ENCODE results near the gene CDH11.

DNA sequence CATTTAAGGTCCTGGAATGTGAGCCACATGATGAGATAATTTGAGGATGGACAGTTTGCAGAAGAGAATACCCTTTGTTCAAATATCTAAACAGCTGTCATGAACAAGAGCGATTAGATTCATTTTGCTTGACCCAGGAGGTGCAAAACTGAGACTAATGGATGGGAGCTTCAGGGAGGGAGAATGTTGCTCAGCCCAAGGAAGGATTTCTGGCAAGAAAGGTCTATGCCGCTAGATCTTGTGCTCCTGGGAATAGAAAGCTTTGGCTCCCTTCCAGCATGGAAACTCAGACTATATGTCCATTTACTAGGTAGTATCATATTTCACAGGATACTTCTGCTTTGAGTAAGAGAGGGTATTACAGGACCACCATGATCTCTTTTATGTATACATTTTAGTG, 14.8 kb upstream of the CDH11 start:
- TF ChIP-seq, protein P1, sequence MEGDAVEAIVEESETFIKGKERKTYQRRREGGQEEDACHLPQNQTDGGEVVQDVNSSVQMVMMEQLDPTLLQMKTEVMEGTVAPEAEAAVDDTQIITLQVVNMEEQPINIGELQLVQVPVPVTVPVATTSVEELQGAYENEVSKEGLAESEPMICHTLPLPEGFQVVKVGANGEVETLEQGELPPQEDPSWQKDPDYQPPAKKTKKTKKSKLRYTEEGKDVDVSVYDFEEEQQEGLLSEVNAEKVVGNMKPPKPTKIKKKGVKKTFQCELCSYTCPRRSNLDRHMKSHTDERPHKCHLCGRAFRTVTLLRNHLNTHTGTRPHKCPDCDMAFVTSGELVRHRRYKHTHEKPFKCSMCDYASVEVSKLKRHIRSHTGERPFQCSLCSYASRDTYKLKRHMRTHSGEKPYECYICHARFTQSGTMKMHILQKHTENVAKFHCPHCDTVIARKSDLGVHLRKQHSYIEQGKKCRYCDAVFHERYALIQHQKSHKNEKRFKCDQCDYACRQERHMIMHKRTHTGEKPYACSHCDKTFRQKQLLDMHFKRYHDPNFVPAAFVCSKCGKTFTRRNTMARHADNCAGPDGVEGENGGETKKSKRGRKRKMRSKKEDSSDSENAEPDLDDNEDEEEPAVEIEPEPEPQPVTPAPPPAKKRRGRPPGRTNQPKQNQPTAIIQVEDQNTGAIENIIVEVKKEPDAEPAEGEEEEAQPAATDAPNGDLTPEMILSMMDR (IDR thresholded peaks at IDR 0.05; ENCODE audit: low read depth, low read length, poor library complexity, severe bottlenecking): no peak
- TF ChIP-seq EZH2phosphoT487 (IDR thresholded peaks at IDR 0.05; ENCODE audit: borderline replicate concordance, low read length): no peak

Measured in DOHH2 (cell line).